Ishikawa (cell line): ENCODE measurements around the gene TTLL10.
A peak's percentile ranks its signal among the peaks of the same experiment; 100 is the strongest.

Source experiments
- CEBPB ChIP-seq: IDR thresholded peaks from 2 replicates; pipeline ENCODE4 v1.6.1; 2012
- CREB1 ChIP-seq: IDR thresholded peaks from 2 replicates; pipeline ENCODE4 v1.6.1; 2012; ENCODE audit warnings: low read depth
- EGR1 ChIP-seq: IDR thresholded peaks from 2 replicates; pipeline ENCODE4 v1.6.1; 2012
- EP300 ChIP-seq: IDR thresholded peaks from 2 replicates; pipeline ENCODE4 v1.6.1; 2012; ENCODE audit warnings: borderline replicate concordance
- FOXM1 ChIP-seq: IDR thresholded peaks from 2 replicates; pipeline ENCODE4 v1.6.1; 2012; ENCODE audit warnings: low read depth, borderline replicate concordance
- MAX ChIP-seq: IDR thresholded peaks from 2 replicates; pipeline ENCODE4 v1.6.1; 2012
- NFIC ChIP-seq: IDR thresholded peaks from 2 replicates; pipeline ENCODE4 v1.6.1; 2012
- RAD21 ChIP-seq: IDR thresholded peaks from 2 replicates; pipeline ENCODE4 v1.6.1; 2012; ENCODE audit warnings: low read depth
- REST ChIP-seq: IDR thresholded peaks from 2 replicates; pipeline ENCODE4 v1.6.1; 2012; ENCODE audit warnings: low read depth, mild to moderate bottlenecking
- TAF1 ChIP-seq: IDR thresholded peaks from 2 replicates; pipeline ENCODE4 v1.6.1; 2012; ENCODE audit warnings: low read depth, mild to moderate bottlenecking
- TCF12 ChIP-seq: IDR thresholded peaks from 2 replicates; pipeline ENCODE4 v1.6.1; 2012; ENCODE audit warnings: low read depth
- TEAD4 ChIP-seq: IDR thresholded peaks from 2 replicates; pipeline ENCODE4 v1.6.1; 2012
- USF1 ChIP-seq: IDR thresholded peaks from 2 replicates; pipeline ENCODE4 v1.6.1; 2012
- YY1 ChIP-seq: IDR thresholded peaks from 2 replicates; pipeline ENCODE4 v1.6.1; 2012; ENCODE audit warnings: low read depth
- ZBTB7A ChIP-seq: IDR thresholded peaks from 2 replicates; pipeline ENCODE4 v1.6.1; 2012; ENCODE audit warnings: low read depth

Gene TTLL10

GRCh38 chr1:1245178-1245816 lies 71.6 kb downstream of the TTLL10 start:
- no peak for TF ChIP-seq TCF12

GRCh38 chr1:1245817-1246576 lies 72.3 kb downstream of the TTLL10 start:
- 0 out of 2 replicates have a peak, but pooled peaks have one; percentile 65 for TF ChIP-seq ZBTB7A
- TF ChIP-seq NFIC: no peak

GRCh38 chr1:1246577-1247340 lies 73.1 kb downstream of the TTLL10 start, which contains the start of gene C1QTNF12:
Gene C1QTNF12, minus strand, starts transcription at chr1:1246722. Its CDS starts 32 bp downstream, at chr1:1246690.
- no peak for TF ChIP-seq USF1
- TF ChIP-seq EP300: no peak
- TF ChIP-seq ZBTB7A: no peak
- no peak for TF ChIP-seq TEAD4
- TF ChIP-seq FOXM1: no peak
- no peak for TF ChIP-seq CEBPB
- TF ChIP-seq TAF1: no peak
- no peak for TF ChIP-seq CREB1
- TF ChIP-seq REST: no peak
- no peak for TF ChIP-seq TCF12
- TF ChIP-seq RAD21: no peak

GRCh38 chr1:1247341-1247913 lies 73.7 kb downstream of the TTLL10 start:
- TF ChIP-seq ZBTB7A (no peak), FOXM1 (no peak), EGR1 (no peak), TCF12 (no peak), TEAD4 (no peak), MAX (no peak), CREB1 (no peak), TAF1 (no peak), CEBPB (no peak), YY1 (no peak), RAD21 (no peak), EP300 (no peak), NFIC (no peak), USF1 (no peak), REST (no peak)
